Gastroesophageal sphincter (tissue), 4 donors: ENCODE data around the gene PER2. TPM values are rescaled to one million over a fixed set of nuclear protein-coding genes. Genes with fewer than 3 reads are reported as not detected.
A peak's percentile ranks its signal among the peaks of the same experiment; 100 is the strongest.

Experiments used
- ATAC-seq: fragments of 150-250 bp; one replicate; pipeline ENCODE4 v1.9.1; 2016; ENCODE audit warnings: mild to moderate bottlenecking, moderate library complexity
- H3K27ac ChIP-seq, 4 donors: fragments of 200-600 bp; sonication (generic) in 3 of 4; 1 replicate in 3 of 4; 2 replicates in 1 of 4; pipeline ENCODE4 v1.5.1; 2016 to 2019
- H3K27me3 ChIP-seq: fragments of 200-600 bp; sonication (generic); one replicate; pipeline ENCODE4 v1.5.1; 2019
- H3K36me3 ChIP-seq, 2 donors: fragments of 200-600 bp; sonication (generic); one replicate each; pipeline ENCODE4 v1.5.1; 2019; ENCODE audit warnings: control low read depth in 1 of 2
- H3K4me1 ChIP-seq, 3 donors: fragments of 200-600 bp; sonication (generic); 1 replicate in 2 of 3; 2 replicates in 1 of 3; pipeline ENCODE4 v1.5.1; 2016 to 2019; ENCODE audit warnings: control low read depth in 2 of 3
- H3K4me3 ChIP-seq, 2 donors: fragments of 200-600 bp; sonication (generic); one replicate each; pipeline ENCODE4 v1.5.1; 2019; ENCODE audit warnings: mild to moderate bottlenecking in 1 of 2, moderate library complexity in 1 of 2
- H3K9me3 ChIP-seq, 3 donors: fragments of 200-600 bp; sonication (generic); one replicate each; pipeline ENCODE4 v1.5.1; 2017 to 2019; ENCODE audit warnings: control low read depth in 2 of 3
- CTCF ChIP-seq, 4 experiments: fragments of 200-600 bp in 2 of 4; fragments of 450-650 bp in 2 of 4; sonication (generic) in 1 of 4; IDR thresholded peaks; one replicate each; pipeline ENCODE4 v1.5.1; 2017 to 2019; ENCODE audit warnings: antibody characterized with exemption in 4 of 4, mild to moderate bottlenecking in 2 of 4, moderate library complexity in 2 of 4
- EP300 ChIP-seq: sonication (generic); formaldehyde crosslinking; IDR thresholded peaks from one replicate; pipeline ENCODE4 v1.6.1; 2017; ENCODE audit warnings: antibody characterized with exemption, mild to moderate bottlenecking
- POLR2A ChIP-seq, 2 donors: fragments of 450-650 bp; IDR thresholded peaks; one replicate each; pipeline ENCODE4 v1.6.1; 2017; ENCODE audit warnings: antibody characterized with exemption in 2 of 2, mild to moderate bottlenecking in 2 of 2, moderate library complexity in 1 of 2
- POLR2AphosphoS5 ChIP-seq: sonication (generic); formaldehyde crosslinking; IDR thresholded peaks from one replicate; pipeline ENCODE4 v1.6.1; 2017; ENCODE audit warnings: antibody characterized with exemption
- WGBS, 2 donors: methylation state at CpG; one replicate each; pipeline ENCODE4 v1.1.5; 2018; ENCODE audit warnings: low coverage in 1 of 2; 5-methylcytosine and 5-hydroxymethylcytosine counted together
- total RNA-seq, 4 donors: library from RNA; depleted of rRNA; stranded (reverse); fragments of >200 nt; gene quantifications; one replicate each; pipeline ENCODE4 v1.1.0, GENCODE V29; 2016

Gene PER2
- total RNA-seq, 4 donors from 2014 or later: 8.7 to 20.5 (median 17.0) TPM

- ATAC-seq: no peak
- Histone ChIP-seq H3K27ac (no peak overlapping the region), H3K36me3 (peaks cover 0 to 7% of the 10 kb centered on the region in 2 donors), H3K9me3 (no peaks in the 10 kb centered on the region), H3K4me3 (no peak overlapping the region), H3K27me3 (no peaks in the 10 kb centered on the region), H3K4me1 (peaks cover 0 to 47% (median 9%) of the 10 kb centered on the region in 3 donors)
- no peak for TF ChIP-seq EP300
- TF ChIP-seq CTCF (IDR thresholded peaks at IDR 0.05): no peak
- TF ChIP-seq POLR2AphosphoS5: no peak
- no peak for TF ChIP-seq POLR2A (IDR thresholded peaks at IDR 0.05)
- 90% methylated on average over 2 of the region's 8 CpGs; no CpG with 5 or more reads in 1 of the 2 donors for WGBS, 2 donors
Measured at GRCh38 chr2:238226698-238227586, 61.5 kb downstream of the PER2 start.

GRCh38 chr2:238225911-238226697 is 62.3 kb downstream of the PER2 start:
- H3K27me3 ChIP-seq: no peaks in the 10 kb centered on the region
- peak; percentile 57 for ATAC-seq
- WGBS, 2 donors: 47% methylated on average over 16 of the region's 38 CpGs; no CpG with 5 or more reads in 1 of the 2 donors
- peaks cover 0 to 38% (median 6%) of the 10 kb centered on the region in 3 donors for H3K4me1 ChIP-seq
- TF ChIP-seq POLR2AphosphoS5 (no peak), POLR2A (IDR thresholded peaks at IDR 0.05) (no peak), EP300 (no peak), CTCF (IDR thresholded peaks at IDR 0.05) (no peak)
- peaks cover 0 to 7% of the 10 kb centered on the region in 2 donors for H3K36me3 ChIP-seq
- no peak overlapping the region for H3K4me3 ChIP-seq
- no peaks in the 10 kb centered on the region for H3K9me3 ChIP-seq
- peak overlapping the region in 2 of 4 donors; percentile 51 to 56 for H3K27ac ChIP-seq

GRCh38 chr2:238225121-238225520 is 63.3 kb downstream of the PER2 start:
- no peak for TF ChIP-seq POLR2A (IDR thresholded peaks at IDR 0.05)
- TF ChIP-seq POLR2AphosphoS5: no peak
- no peak for TF ChIP-seq CTCF (IDR thresholded peaks at IDR 0.05)
- no peak for TF ChIP-seq EP300
- no peaks in the 10 kb centered on the region for H3K27me3 ChIP-seq
- no peak overlapping the region for H3K4me3 ChIP-seq
- no peak overlapping the region for H3K27ac ChIP-seq
- no peak for ATAC-seq
- H3K36me3 ChIP-seq: peaks cover 0 to 7% of the 10 kb centered on the region in 2 donors
- no peaks in the 10 kb centered on the region for H3K9me3 ChIP-seq
- WGBS, 2 donors: 64 to 95% methylated on average over 3 of the region's 13 CpGs
- H3K4me1 ChIP-seq: peaks cover 0 to 31% (median 6%) of the 10 kb centered on the region in 3 donors

GRCh38 chr2:238224356-238225035 is 63.9 kb downstream of the PER2 start:
- no peaks in the 10 kb centered on the region for H3K9me3 ChIP-seq
- H3K27ac ChIP-seq: no peak overlapping the region
- H3K36me3 ChIP-seq: peaks cover 0 to 7% of the 10 kb centered on the region in 2 donors
- H3K27me3 ChIP-seq: no peaks in the 10 kb centered on the region
- H3K4me1 ChIP-seq: peaks cover 0 to 25% (median 6%) of the 10 kb centered on the region in 3 donors
- TF ChIP-seq CTCF (IDR thresholded peaks at IDR 0.05) (no peak), EP300 (no peak), POLR2A (IDR thresholded peaks at IDR 0.05) (no peak), POLR2AphosphoS5 (no peak)
- H3K4me3 ChIP-seq: no peak overlapping the region
- WGBS, 2 donors: 90 to 97% methylated on average over 10 to 22 of the region's 29 CpGs
- no peak for ATAC-seq
